Activated CD8-positive, alpha-beta memory T cell treated with anti-CD3 and anti-CD28 coated beads, Interleukin-2, amount 50 U/mL, for 1 hour (primary cell): ENCODE measurements around the gene SMARCD1.
"Not testable (repeated sequence)": the region's sequence is repeated elsewhere in the genome, so short reads cannot be mapped to it uniquely, and the experiment has no call there.

Experiments used
- DNase-seq: peaks from one replicate; pipeline ENCODE4 v3.0.0-alpha.2; 2020; ENCODE audit errors: extremely low read depth

Gene SMARCD1

GRCh38 chr12:50142993-50143392 is 57.9 kb downstream of the SMARCD1 start:
- no peak for DNase-seq

GRCh38 chr12:50145439-50145838 is 60.3 kb downstream of the SMARCD1 start:
- no peak for DNase-seq

DNA sequence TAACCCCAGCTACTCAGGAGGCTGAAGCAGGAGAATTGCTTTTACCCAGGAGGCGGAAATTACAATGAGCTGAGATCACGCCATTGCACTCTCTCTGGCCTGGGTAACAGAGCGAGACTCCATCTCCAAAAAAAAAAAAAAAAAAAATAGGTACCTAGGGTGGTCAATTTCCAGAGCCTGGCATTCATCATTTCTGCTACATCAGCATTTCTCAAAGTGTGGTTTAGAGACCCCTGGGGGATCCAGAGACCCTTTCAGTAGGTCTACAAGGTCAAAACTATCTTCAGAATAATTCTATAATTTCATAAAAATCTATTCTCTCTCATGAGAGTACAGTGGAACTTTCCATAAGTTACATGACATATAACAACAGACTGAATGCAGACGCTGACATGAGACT is 62.1 kb downstream of the SMARCD1 start:
- no peak for DNase-seq

GRCh38 chr12:50148011-50148410 is 62.9 kb downstream of the SMARCD1 start:
- DNase-seq = not testable (repeated sequence)

DNA sequence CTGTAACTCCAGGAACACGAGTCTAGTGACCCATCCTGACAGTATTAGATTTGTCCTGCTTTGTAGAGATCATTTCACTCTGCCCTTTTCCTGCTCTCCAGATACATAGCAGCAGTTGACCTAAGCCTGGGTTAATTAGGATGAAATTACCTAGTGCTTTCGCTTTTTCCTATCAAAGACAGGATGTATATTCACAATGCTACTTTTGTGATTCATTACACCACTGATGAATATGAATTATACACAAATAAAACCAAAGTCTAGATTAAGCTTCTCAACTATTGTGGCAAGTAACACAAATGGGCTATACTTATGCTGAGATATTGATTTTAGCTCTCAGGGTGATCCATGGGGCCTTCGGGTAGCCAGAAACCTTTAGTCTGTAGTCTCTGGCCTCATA is 64.2 kb downstream of the SMARCD1 start:
- DNase-seq = no peak
